Panc1 (cell line): Measurements from ENCODE around the gene CYP26C1. TPM values are rescaled to one million over a fixed set of nuclear protein-coding genes. Genes with fewer than 3 reads are reported as not detected.

Experiments used
- ATAC-seq: fragments of 200-7000 bp; cut with Tn5 transposase; 2 replicates; pipeline ENCODE4 v1.9.1; 2020; ENCODE audit warnings: mild to moderate bottlenecking, moderate library complexity
- BruUV-seq: library from RNA; stranded (reverse); fragments of 400-500 nt; replicated peaks from 2 replicates; lab custom pipeline; 2021; lab: Mats Ljungman, UMichigan
- CTCF ChIA-PET: fragments of 300-600 bp; sonication (Branson Sonifier 250); formaldehyde crosslinking; loops from one replicate; lab custom pipeline; 2022; ENCODE audit warnings: antibody characterized with exemption; lab: Charles Lee
- POLR2A ChIA-PET: fragments of 300-600 bp; sonication (Branson Sonifier 250); formaldehyde crosslinking; loops from one replicate; lab custom pipeline; 2022; ENCODE audit warnings: antibody characterized with exemption; lab: Charles Lee
- DNase-seq: peaks from one replicate; pipeline ENCODE4 v3.0.0-alpha.2; 2010; ENCODE audit warnings: low read depth, low spot score
- H3K27ac ChIP-seq: 2 replicates; pipeline ENCODE4 v1.5.1; 2011; ENCODE audit warnings: mild to moderate bottlenecking, low read length, inconsistent platforms
- H3K27me3 ChIP-seq: fragments of 200-500 bp; sonication (Bioruptor generic); 2 replicates; pipeline ENCODE4 v1.6.0; 2014; ENCODE audit warnings: low read length, inconsistent platforms; ENCODE audit not compliant: control insufficient read depth, insufficient read depth
- H3K36me3 ChIP-seq: fragments of 200-500 bp; sonication (Bioruptor generic); 2 replicates; pipeline ENCODE4 v1.5.1; 2014; ENCODE audit warnings: inconsistent platforms, mild to moderate bottlenecking, low read length, moderate library complexity; ENCODE audit not compliant: control insufficient read depth, insufficient read depth
- H3K4me1 ChIP-seq: 2 replicates; pipeline ENCODE4 v1.5.1; 2011; ENCODE audit warnings: inconsistent platforms, mild to moderate bottlenecking, low read length, moderate library complexity; ENCODE audit not compliant: control insufficient read depth, insufficient read depth
- H3K4me3 ChIP-seq, 2 experiments: 2 replicates each; pipeline ENCODE4 v1.5.1; 2011 to 2012; ENCODE audit warnings: low read depth in 2 of 2, low read length in 2 of 2, mild to moderate bottlenecking in 2 of 2, inconsistent platforms in 1 of 2, moderate library complexity in 1 of 2
- H3K9me3 ChIP-seq: fragments of 200-500 bp; sonication (Bioruptor generic); 2 replicates; pipeline ENCODE4 v1.5.1; 2014; ENCODE audit warnings: low read depth, mild to moderate bottlenecking, inconsistent platforms, low read length, moderate library complexity; ENCODE audit not compliant: control insufficient read depth, insufficient read depth
- POLR2AphosphoS5 ChIP-seq: IDR thresholded peaks from 2 replicates; pipeline ENCODE4 v1.6.1; 2012; ENCODE audit warnings: mild to moderate bottlenecking, low read depth, low read length, moderate library complexity
- SIN3A ChIP-seq: IDR thresholded peaks from 2 replicates; pipeline ENCODE4 v1.6.1; 2012; ENCODE audit warnings: low read depth, mild to moderate bottlenecking, low read length, moderate library complexity, borderline replicate concordance; ENCODE audit not compliant: insufficient read depth
- TCF7L2 ChIP-seq: IDR thresholded peaks from 2 replicates; pipeline ENCODE4 v1.6.1; 2011; ENCODE audit warnings: mild to moderate bottlenecking, low read depth, low read length, inconsistent platforms
- in situ Hi-C: cut with HindIII; loops from 2 replicates; pipeline ENCODE4 v1.10.0; 2016; ENCODE audit warnings: low sequenced_read_pairs, low pct_unique_long_range_greater_than_20kb
- intact Hi-C: fragments of 100-400 bp; cut with micrococcal nuclease; formaldehyde crosslinking; loops from one replicate; pipeline ENCODE4 v1.10.0; 2022; ENCODE audit not compliant: unreplicated experiment
- total RNA-seq: library from RNA; stranded (reverse); gene quantifications from one replicate; pipeline ENCODE4 v1.2.1, GENCODE V29; 2021; ENCODE audit not compliant: unreplicated experiment
- TF ChIP-seq, protein P1 (sequence below), 2 experiments: IDR thresholded peaks; 2 replicates each; pipeline ENCODE4 v1.6.1; 2011 to 2012; ENCODE audit warnings: low read depth in 2 of 2, control low read depth in 1 of 2, low read length in 1 of 2, mild to moderate bottlenecking in 1 of 2, moderate library complexity in 1 of 2; ENCODE audit not compliant: insufficient read depth in 1 of 2
- TF ChIP-seq, protein P2 (sequence below): fragments of 450-650 bp; IDR thresholded peaks from 2 replicates; pipeline ENCODE4 v1.5.1; 2017; ENCODE audit warnings: mild to moderate bottlenecking

The CYP26C1 gene
- total RNA-seq, 1 experiment from 2014 or later: 1.1 TPM

DNA sequence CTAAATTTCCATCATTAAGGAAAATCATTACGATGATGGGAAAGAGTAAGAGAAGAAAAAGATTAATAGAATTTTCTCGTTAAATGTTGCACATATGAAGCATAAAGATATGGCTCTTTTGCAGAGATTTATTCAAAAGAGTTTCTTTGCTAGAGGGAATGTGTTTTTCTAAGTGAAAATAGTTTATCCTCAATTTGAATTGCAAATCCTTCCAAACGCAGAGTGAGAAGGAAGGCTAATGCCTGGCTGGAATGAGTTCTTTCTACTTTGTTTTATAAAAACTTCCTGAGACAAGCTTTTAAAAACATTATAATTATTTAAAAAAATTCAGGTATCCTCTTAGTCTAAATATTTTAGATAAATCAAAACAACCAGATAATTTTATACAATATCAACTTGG, 27.2 kb downstream of the CYP26C1 start:
- in situ Hi-C loops: no loop called here
- intact Hi-C loops: no loop called here
- DNase-seq (no peak), ATAC-seq (no peak)
- BruUV-seq: no TSS peak
- no peaks in the 10 kb centered on the region for H3K9me3 ChIP-seq
- H3K4me3 ChIP-seq: no peak overlapping the region
- ChIA-PET POLR2A (no interaction called here), CTCF (interaction anchor here (0.7 kb wide), 1 partner anchor 187 kb away, joined by 5 read pairs; no protein-coding TSS in a partner anchor)
- no peaks in the 10 kb centered on the region for H3K27me3 ChIP-seq
- TF ChIP-seq TCF7L2 (no peak), POLR2AphosphoS5 (no peak), SIN3A (no peak)
- TF ChIP-seq, protein P1, sequence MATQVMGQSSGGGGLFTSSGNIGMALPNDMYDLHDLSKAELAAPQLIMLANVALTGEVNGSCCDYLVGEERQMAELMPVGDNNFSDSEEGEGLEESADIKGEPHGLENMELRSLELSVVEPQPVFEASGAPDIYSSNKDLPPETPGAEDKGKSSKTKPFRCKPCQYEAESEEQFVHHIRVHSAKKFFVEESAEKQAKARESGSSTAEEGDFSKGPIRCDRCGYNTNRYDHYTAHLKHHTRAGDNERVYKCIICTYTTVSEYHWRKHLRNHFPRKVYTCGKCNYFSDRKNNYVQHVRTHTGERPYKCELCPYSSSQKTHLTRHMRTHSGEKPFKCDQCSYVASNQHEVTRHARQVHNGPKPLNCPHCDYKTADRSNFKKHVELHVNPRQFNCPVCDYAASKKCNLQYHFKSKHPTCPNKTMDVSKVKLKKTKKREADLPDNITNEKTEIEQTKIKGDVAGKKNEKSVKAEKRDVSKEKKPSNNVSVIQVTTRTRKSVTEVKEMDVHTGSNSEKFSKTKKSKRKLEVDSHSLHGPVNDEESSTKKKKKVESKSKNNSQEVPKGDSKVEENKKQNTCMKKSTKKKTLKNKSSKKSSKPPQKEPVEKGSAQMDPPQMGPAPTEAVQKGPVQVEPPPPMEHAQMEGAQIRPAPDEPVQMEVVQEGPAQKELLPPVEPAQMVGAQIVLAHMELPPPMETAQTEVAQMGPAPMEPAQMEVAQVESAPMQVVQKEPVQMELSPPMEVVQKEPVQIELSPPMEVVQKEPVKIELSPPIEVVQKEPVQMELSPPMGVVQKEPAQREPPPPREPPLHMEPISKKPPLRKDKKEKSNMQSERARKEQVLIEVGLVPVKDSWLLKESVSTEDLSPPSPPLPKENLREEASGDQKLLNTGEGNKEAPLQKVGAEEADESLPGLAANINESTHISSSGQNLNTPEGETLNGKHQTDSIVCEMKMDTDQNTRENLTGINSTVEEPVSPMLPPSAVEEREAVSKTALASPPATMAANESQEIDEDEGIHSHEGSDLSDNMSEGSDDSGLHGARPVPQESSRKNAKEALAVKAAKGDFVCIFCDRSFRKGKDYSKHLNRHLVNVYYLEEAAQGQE (IDR thresholded peaks at IDR 0.05; ENCODE audit: insufficient read depth in 1 of 2, low read depth in 2 of 2, low read length in 1 of 2): no peak
- TF ChIP-seq, protein P2, sequence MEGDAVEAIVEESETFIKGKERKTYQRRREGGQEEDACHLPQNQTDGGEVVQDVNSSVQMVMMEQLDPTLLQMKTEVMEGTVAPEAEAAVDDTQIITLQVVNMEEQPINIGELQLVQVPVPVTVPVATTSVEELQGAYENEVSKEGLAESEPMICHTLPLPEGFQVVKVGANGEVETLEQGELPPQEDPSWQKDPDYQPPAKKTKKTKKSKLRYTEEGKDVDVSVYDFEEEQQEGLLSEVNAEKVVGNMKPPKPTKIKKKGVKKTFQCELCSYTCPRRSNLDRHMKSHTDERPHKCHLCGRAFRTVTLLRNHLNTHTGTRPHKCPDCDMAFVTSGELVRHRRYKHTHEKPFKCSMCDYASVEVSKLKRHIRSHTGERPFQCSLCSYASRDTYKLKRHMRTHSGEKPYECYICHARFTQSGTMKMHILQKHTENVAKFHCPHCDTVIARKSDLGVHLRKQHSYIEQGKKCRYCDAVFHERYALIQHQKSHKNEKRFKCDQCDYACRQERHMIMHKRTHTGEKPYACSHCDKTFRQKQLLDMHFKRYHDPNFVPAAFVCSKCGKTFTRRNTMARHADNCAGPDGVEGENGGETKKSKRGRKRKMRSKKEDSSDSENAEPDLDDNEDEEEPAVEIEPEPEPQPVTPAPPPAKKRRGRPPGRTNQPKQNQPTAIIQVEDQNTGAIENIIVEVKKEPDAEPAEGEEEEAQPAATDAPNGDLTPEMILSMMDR: no peak
- H3K4me1 ChIP-seq: no peaks in the 10 kb centered on the region
- no peak overlapping the region for H3K27ac ChIP-seq
- no peaks in the 10 kb centered on the region for H3K36me3 ChIP-seq

DNA sequence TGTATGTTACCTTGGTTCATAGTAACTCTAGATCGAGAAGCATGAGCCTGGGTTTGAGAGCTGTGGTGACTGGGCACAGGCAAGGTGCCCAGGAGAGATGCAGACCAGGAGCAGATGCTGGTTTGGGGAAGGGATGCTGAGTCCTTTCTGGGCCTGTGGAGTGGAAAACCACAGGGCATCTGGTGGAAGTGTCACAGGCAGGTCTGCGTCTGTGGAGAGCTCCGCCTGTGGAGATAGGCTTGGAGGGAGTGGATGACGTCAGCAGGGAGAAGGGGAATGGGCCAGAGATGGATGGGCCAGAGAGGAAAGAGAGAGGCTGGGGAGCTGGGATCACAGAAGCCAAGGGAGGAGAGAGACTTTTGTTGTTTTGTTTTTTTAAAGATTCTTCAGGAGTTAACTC, 27.9 kb downstream of the CYP26C1 start:
- POLR2A ChIA-PET: no interaction called here

More for the DNA sequence above, 27.9 kb downstream of the CYP26C1 start:
- CTCF ChIA-PET: interaction anchor here (0.7 kb wide), 1 partner anchor 186 kb away, joined by 5 read pairs; no protein-coding TSS in a partner anchor
- Histone ChIP-seq H3K4me3 (no peak overlapping the region), H3K4me1 (no peaks in the 10 kb centered on the region), H3K9me3 (no peaks in the 10 kb centered on the region), H3K27me3 (no peaks in the 10 kb centered on the region), H3K27ac (no peak overlapping the region), H3K36me3 (no peaks in the 10 kb centered on the region)
- BruUV-seq: no TSS peak
- in situ Hi-C loops: no loop called here
- TF ChIP-seq, protein P2: no peak
- TF ChIP-seq, protein P1 (IDR thresholded peaks at IDR 0.05; ENCODE audit: insufficient read depth in 1 of 2, low read depth in 2 of 2, low read length in 1 of 2): no peak
- no peak for TF ChIP-seq TCF7L2
- no peak for TF ChIP-seq POLR2AphosphoS5
- no peak for TF ChIP-seq SIN3A
- DNase-seq: no peak
- intact Hi-C loops: no loop called here
- ATAC-seq: no peak
